ENCODE data around the gene AKT2. TPM values are rescaled to one million over a fixed set of nuclear protein-coding genes. Genes with fewer than 3 reads are reported as not detected.

Gene AKT2
- total and polyA plus RNA-seq, 10 of the 15 experiments (the other 5 are each of a cell fraction or from before 2014, with no cell fraction given), result 1.0 to 185 (median 71.5) TPM

GRCh38 chr19:40321566-40322270 is 36.6 kb upstream of the AKT2 start:
- intact Hi-C loops (cut with micrococcal nuclease; ENCODE audit: unreplicated experiment), result no loop called here
- no peaks in the 10 kb centered on the region for H4K20me1 ChIP-seq (ENCODE audit: control insufficient read depth, insufficient read depth)
- H3K27ac ChIP-seq (ENCODE audit: control insufficient read depth, insufficient read depth), result no peak overlapping the region
- no peak for FAIRE-seq
- no peaks in the 10 kb centered on the region for H3K27me3 ChIP-seq (replicated peaks in 1 of 2; ENCODE audit: control insufficient read depth in 2 of 2, insufficient read depth in 2 of 2, low read length in 1 of 2)
- 96% methylated on average over 27 of the region's 27 CpGs for WGBS (ENCODE audit: insufficient coverage, insufficient replicate concordance, low lambda C conversion rate, missing lambda C conversion rate)
- no peak overlapping the region for H3K4me3 ChIP-seq
- no peak for ATAC-seq
- no peaks in the 10 kb centered on the region for H3K9me3 ChIP-seq (replicated peaks; ENCODE audit: control insufficient read depth, insufficient read depth, low read length)
- SMC1A ChIA-PET (ENCODE audit: uncharacterized antibody, unreplicated experiment), result no interaction called here
- TF ChIP-seq HDAC2 (IDR thresholded peaks at IDR 0.05), result no peak
- no peak for TF ChIP-seq TBL1XR1 (IDR thresholded peaks at IDR 0.05; ENCODE audit: low read depth, low read length)
- no peak for TF ChIP-seq CEBPZ (IDR thresholded peaks at IDR 0.05; ENCODE audit: low read depth, low read length)
- no peak for TF ChIP-seq ETV6 (conservative IDR thresholded peaks at IDR 0.05 in 1 of 2, IDR thresholded peaks at IDR 0.05 in 1 of 2; ENCODE audit: borderline replicate concordance in 1 of 2, low read depth in 1 of 2)
- TF ChIP-seq HDGF (IDR thresholded peaks at IDR 0.05), result no peak
- no peak for TF ChIP-seq USF2 (IDR thresholded peaks at IDR 0.05; ENCODE audit: borderline replicate concordance, low read depth, low read length)
- no peak for TF ChIP-seq EP300 (IDR thresholded peaks at IDR 0.05; ENCODE audit: borderline replicate concordance in 1 of 2, control insufficient read depth in 1 of 2, low read depth in 2 of 2, low read length in 2 of 2)
- CTCF ChIA-PET, result no interaction called here
- peaks cover 21 to 27% of the 10 kb centered on the region in 2 experiments; a peak in 3 of 4 replicates for H3K36me3 ChIP-seq (ENCODE audit: control insufficient read depth in 2 of 2, insufficient read depth in 2 of 2, low read length in 1 of 2)
- H3K4me1 ChIP-seq (ENCODE audit: control insufficient read depth, insufficient read depth, low read length), result no peaks in the 10 kb centered on the region
- DNase-seq (ENCODE audit: low read depth, low spot score), result no peak
- H3K79me2 ChIP-seq (ENCODE audit: control insufficient read depth, insufficient read depth, low read length), result no peaks in the 10 kb centered on the region
- in situ Hi-C loops (cut with MboI), result no loop called here
- no peak overlapping the region for H3K9ac ChIP-seq (ENCODE audit: control insufficient read depth, insufficient read depth, low read length)
- no peak overlapping the region for H2AFZ ChIP-seq (ENCODE audit: control insufficient read depth, low read depth, low read length)
- no peak overlapping the region for H3K4me2 ChIP-seq (ENCODE audit: control insufficient read depth, insufficient read depth)
- BruUV-seq (replicated peaks), result no TSS peak
- RAD21 ChIA-PET (ENCODE audit: unreplicated experiment), result no interaction called here
- POLR2A ChIA-PET, result no interaction called here

Measured in GM12878 (cell line).